Type B pancreatic cell (in vitro differentiated cells): Measurements from ENCODE around the gene GRIA4. TPM values are rescaled to one million over a fixed set of nuclear protein-coding genes. Genes with fewer than 3 reads are reported as not detected.

Experiments used
- DNase-seq: peaks from one replicate; pipeline ENCODE4 v3.0.0; 2021; ENCODE audit warnings: mixed read lengths; ENCODE audit not compliant: unreplicated experiment; ENCODE audit errors: extremely low spot score
- H3K27ac Mint-ChIP-seq: 2 replicates; pipeline ENCODE4 v1.8.0; 2021; ENCODE audit warnings: mild to moderate bottlenecking, mixed read lengths
- H3K27me3 Mint-ChIP-seq: 2 replicates; pipeline ENCODE4 v1.8.0; 2021; ENCODE audit warnings: mixed read lengths
- H3K36me3 Mint-ChIP-seq: 2 replicates; pipeline ENCODE4 v1.8.0; 2021; ENCODE audit warnings: mixed read lengths
- H3K4me1 Mint-ChIP-seq: one replicate; pipeline ENCODE4 v1.8.0; 2021; ENCODE audit warnings: mixed read lengths; ENCODE audit not compliant: unreplicated experiment
- H3K4me3 Mint-ChIP-seq: 2 replicates; pipeline ENCODE4 v1.8.0; 2021; ENCODE audit warnings: mild to moderate bottlenecking, mixed read lengths
- H3K9me3 Mint-ChIP-seq: 2 replicates; pipeline ENCODE4 v1.8.0; 2021; ENCODE audit warnings: mixed read lengths
- total RNA-seq: library from RNA; stranded (reverse); gene quantifications from 2 replicates; pipeline ENCODE4 v1.2.1, GENCODE V29; 2021; ENCODE audit warnings: low replicate concordance
- TF ChIP-seq, protein P1 (sequence below): fragments of 200-600 bp; sonication (generic); conservative IDR thresholded peaks from 2 replicates; pipeline ENCODE4 v1.5.0; 2021; ENCODE audit warnings: antibody characterized with exemption, mild to moderate bottlenecking

The GRIA4 gene
- total RNA-seq, 1 donor from 2014 or later, result 26.7 TPM

DNA sequence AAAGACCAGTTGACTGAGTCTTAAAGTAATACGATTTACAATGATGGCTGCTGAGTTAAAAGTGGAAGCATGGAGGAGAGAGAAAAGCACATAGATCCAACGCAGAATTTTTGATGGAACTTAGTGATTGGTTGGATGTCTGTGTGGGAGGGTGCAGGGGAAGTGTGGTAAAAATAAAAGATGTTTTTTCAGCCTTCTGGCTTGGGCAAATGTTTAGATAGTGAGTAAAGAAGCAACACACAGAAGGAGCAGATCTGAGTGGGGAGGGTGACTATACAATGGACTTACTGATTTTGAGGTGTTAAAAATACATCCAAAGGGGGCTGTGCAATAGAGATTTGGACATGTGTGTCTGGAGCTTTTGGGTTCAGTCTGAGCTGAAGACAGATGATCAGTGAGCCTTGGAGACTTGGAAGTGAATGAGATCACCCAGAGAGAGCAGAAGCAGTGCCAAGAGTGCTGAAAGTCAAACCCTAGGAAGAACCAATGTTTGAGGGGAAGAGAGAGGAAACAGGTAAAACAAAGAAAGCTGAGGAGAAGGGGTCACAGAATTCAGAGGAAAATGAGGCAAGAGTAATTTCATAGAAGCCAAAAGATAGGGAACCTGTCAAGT, 8.6 kb downstream of the GRIA4 start:
- Mint-ChIP-seq H3K9me3 (no peaks in the 10 kb centered on the region), H3K27me3 (no peaks in the 10 kb centered on the region), H3K27ac (no peak overlapping the region), H3K36me3 (no peaks in the 10 kb centered on the region), H3K4me1 (no peaks in the 10 kb centered on the region), H3K4me3 (no peak overlapping the region)
- no peak for DNase-seq
- TF ChIP-seq, protein P1, sequence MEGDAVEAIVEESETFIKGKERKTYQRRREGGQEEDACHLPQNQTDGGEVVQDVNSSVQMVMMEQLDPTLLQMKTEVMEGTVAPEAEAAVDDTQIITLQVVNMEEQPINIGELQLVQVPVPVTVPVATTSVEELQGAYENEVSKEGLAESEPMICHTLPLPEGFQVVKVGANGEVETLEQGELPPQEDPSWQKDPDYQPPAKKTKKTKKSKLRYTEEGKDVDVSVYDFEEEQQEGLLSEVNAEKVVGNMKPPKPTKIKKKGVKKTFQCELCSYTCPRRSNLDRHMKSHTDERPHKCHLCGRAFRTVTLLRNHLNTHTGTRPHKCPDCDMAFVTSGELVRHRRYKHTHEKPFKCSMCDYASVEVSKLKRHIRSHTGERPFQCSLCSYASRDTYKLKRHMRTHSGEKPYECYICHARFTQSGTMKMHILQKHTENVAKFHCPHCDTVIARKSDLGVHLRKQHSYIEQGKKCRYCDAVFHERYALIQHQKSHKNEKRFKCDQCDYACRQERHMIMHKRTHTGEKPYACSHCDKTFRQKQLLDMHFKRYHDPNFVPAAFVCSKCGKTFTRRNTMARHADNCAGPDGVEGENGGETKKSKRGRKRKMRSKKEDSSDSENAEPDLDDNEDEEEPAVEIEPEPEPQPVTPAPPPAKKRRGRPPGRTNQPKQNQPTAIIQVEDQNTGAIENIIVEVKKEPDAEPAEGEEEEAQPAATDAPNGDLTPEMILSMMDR, result no peak

DNA sequence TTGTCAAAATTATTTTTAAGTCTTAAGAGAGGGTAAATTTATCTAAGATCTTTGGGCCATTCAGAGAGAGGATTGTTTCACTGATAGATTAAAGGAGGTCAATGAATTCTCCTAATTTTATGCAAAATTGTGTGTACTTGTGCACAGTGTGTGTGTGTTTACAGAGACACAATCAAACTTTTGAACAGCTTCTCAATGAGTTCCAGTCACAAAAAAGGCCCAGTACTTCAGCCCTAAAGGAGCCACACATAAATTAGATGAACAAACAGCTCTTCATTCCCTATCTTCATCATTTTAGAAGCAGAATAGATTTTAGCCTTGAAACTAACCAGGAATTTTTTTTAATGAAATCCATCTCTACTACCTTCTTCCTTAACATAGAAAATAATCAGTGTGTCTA, 9.7 kb downstream of the GRIA4 start:
- Mint-ChIP-seq H3K4me1 (no peaks in the 10 kb centered on the region), H3K27me3 (no peaks in the 10 kb centered on the region), H3K36me3 (no peaks in the 10 kb centered on the region), H3K4me3 (no peak overlapping the region), H3K9me3 (no peaks in the 10 kb centered on the region), H3K27ac (no peak overlapping the region)
- TF ChIP-seq, protein P1, result no peak
- no peak for DNase-seq

DNA sequence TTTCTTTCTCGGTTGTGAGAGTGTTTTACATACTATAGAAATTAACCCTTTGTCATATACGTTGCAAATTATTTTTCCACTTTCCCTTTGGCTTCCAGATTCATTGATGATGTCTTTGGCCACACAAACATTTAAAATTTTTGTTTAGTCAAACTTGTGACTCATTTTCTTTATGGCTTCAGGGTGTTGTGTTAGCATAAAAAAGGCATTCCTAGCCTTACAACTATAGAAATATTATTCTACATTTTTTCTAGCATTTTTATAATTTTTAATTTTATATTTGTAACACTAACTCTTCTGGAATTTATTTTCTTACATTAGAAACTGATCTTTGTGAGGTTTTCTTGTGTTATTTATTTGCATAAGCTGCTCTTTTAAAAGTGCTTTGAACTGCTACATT, 12.1 kb downstream of the GRIA4 start:
- Mint-ChIP-seq H3K27ac (no peak overlapping the region), H3K9me3 (no peaks in the 10 kb centered on the region), H3K27me3 (no peaks in the 10 kb centered on the region), H3K4me1 (no peaks in the 10 kb centered on the region), H3K4me3 (no peak overlapping the region), H3K36me3 (peaks cover 3% of the 10 kb centered on the region)
- DNase-seq, result no peak
- TF ChIP-seq, protein P1, result no peak

DNA sequence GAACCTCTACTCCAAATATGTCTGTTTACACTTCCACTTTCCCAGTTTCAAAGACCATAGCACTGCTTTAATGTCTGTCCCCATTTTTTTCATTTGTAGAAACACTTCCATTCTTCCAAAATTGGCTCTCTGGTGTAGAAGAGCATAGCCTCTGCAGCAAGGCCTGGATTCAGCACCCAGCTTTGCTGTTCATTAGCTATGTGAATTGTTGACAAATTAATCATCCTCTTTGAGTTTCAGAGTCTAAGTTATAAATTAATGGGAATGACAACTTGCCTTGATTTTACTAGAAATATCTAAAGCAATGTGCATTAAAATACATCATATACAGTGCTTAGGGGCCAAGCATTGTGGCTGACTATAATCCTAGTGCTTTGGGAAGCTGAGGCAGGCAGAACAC, 22.4 kb downstream of the GRIA4 start:
- no peak overlapping the region for H3K4me3 Mint-ChIP-seq
- no peak overlapping the region for H3K27ac Mint-ChIP-seq
- no peaks in the 10 kb centered on the region for H3K36me3 Mint-ChIP-seq
- no peaks in the 10 kb centered on the region for H3K4me1 Mint-ChIP-seq
- no peaks in the 10 kb centered on the region for H3K27me3 Mint-ChIP-seq
- H3K9me3 Mint-ChIP-seq, result no peaks in the 10 kb centered on the region
- no peak for DNase-seq
- TF ChIP-seq, protein P1, result no peak

DNA sequence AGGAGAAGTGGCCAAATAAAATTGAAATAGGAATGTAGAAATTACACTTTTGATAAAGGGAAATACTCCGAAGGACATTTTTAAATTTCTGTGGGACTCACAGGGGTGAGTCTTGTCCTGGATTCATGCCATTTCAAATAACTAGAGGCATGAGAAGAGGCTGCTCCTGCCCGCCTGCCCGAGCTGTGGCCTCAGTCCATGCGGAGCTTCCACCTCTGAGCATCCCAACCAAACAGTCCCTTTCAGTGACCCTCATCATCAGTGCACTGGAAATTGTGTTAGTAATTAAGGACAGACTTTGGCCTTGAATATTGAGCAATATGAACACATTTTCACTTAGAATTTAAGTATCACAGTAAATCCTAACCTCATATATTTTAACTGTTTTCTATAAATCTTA, 25.6 kb downstream of the GRIA4 start:
- DNase-seq, result no peak
- TF ChIP-seq, protein P1, result no peak
- no peak overlapping the region for H3K27ac Mint-ChIP-seq
- no peak overlapping the region for H3K4me3 Mint-ChIP-seq
- H3K36me3 Mint-ChIP-seq, result no peaks in the 10 kb centered on the region
- H3K9me3 Mint-ChIP-seq, result no peaks in the 10 kb centered on the region
- H3K27me3 Mint-ChIP-seq, result no peaks in the 10 kb centered on the region
- H3K4me1 Mint-ChIP-seq, result no peaks in the 10 kb centered on the region

DNA sequence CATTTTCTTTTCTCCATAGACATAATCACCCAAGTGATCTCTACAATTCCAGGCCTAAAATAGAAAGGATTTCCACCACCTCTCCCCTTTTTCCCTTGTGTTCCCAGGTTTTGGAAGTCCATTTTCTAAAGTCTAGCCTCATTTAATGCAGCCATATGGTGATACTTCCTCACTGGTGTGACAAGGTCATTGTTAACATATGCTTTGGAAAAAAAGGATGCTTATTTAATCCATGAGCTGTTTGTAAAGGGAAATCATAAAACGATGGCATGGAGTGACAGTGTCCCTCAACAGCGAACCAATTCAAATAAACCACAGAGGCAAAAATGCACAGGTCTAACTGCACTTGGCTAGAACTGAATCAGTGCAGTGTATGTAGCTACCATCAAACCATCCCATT, 26.6 kb downstream of the GRIA4 start:
- no peak overlapping the region for H3K27ac Mint-ChIP-seq
- TF ChIP-seq, protein P1, result no peak
- no peaks in the 10 kb centered on the region for H3K36me3 Mint-ChIP-seq
- no peak for DNase-seq
- H3K4me3 Mint-ChIP-seq, result no peak overlapping the region
- H3K4me1 Mint-ChIP-seq, result no peaks in the 10 kb centered on the region
- no peaks in the 10 kb centered on the region for H3K27me3 Mint-ChIP-seq
- H3K9me3 Mint-ChIP-seq, result no peaks in the 10 kb centered on the region
